HG02970 (cell line): ENCODE data around the gene TMEM260.
"Not testable (repeated sequence)": the region's sequence is repeated elsewhere in the genome, so short reads cannot be mapped to it uniquely, and the experiment has no call there.

Experiments
- ATAC-seq: cut with Tn5 transposase; IDR thresholded peaks from one replicate; pipeline ENCODE4 v1.9.1; 2021; ENCODE audit warnings: mild to moderate bottlenecking, moderate library complexity, moderate number of reproducible peaks; ENCODE audit not compliant: unreplicated experiment, low FRiP score

TMEM260 gene

DNA sequence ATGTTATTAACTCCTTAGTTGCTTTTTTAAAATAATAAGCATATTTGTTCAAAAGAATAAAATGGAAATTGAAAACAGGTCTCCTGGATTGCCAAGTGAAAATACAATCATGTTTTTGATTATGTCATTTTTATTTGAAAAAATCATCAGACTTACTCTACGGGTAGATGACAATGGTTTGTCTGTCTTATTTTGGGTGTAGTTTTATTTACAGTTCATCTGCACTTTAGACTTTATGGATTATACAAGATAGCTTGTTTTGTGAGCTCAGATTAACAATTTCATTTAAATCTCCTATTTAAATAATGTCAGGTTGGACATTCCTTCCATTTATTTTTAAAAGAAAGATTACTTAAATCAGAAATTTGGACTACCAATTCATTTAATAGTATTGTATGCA is 14.8 kb downstream of the TMEM260 start:
- no peak for ATAC-seq

DNA sequence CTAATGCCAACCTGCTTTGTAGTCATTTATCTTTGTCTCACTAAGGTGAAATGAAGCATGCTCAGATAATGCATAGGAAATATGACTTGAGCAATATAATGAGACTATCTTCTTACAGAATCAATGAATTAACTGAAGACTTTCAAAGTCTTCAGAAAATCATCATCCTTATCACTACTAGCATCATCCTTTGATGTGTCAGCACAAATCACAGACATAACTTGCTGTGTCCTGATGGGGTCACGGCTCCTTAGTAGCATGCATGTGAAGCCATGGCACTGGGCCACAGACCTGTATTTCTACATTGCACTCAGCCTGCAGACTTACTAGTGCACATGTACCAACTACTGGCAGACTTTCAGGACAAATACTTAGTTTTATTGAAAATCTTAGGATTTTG is 18.9 kb downstream of the TMEM260 start:
- no peak for ATAC-seq

DNA sequence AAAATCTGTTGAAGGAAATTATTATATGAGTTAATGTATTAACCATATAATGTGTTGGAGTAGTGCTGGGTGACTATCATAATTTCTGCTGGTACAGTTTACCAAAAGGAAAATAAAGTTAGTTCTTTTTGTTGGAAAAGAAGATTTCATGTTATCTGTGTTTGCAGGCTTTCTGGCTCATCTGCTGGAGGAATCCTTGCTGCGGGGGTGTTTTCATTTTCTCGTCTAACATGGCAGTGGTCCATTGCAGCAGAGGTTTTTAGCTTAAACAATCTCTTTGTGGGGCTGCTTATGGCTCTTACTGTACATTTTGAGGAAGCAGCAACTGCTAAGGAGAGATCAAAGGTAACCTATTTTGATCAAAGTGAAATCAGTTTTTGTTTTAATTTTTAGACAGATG is 24.1 kb downstream of the TMEM260 start:
- no peak for ATAC-seq

DNA sequence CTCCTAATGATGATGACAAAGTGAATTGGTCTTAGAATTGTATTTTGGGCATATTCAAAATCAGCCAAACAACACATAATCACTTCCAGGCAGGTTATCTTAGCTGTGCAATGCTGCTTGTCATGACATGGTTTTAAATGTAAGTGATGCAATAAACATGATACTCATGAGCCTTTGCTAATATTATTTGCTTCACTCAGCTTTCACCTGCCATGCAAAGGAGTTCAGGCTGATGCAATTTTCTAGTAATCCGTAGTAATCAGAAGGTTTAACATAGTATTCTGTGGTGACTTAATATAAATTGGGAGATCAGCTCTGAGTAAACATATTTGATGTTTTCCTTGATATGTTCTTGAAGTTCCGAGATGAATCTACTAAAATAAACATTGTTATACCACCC is 29.1 kb downstream of the TMEM260 start:
- ATAC-seq = no peak

DNA sequence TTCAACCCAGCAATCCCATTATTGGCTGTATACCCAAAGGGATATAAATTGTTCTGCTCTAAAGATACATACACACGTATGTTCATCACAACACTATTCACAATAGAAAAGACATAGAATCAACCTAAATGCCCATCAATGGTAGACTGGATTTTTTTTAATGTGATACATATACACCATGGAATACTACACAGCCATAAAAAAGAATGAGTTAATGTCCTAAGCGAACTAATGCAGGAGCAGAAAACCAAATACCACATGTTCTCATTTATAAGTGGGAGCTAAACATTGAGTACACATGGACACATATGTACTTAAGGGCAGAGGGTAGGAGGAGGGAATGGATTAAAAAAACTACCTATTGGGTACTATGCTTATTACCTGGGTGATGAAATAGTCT is 32.1 kb downstream of the TMEM260 start:
- not testable (repeated sequence) for ATAC-seq

DNA sequence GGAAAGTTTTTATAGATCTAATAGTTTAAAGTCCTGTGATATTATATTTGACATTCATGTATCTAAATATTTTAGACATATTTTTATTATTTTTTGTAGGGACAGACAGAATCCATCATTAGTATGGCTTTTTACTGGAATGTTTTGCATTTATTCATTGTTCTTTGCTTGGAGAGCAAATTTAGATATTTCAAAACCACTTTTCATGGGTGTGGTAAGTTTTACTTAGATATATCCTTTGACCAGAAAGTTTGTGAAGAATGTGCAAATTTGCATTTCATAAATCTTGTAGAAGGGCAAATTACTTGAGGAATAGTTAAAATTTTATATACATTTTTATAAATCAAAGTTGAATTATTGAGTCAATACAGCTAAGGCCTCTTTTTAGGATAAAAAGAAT is 37.5 kb downstream of the TMEM260 start:
- no peak for ATAC-seq

DNA sequence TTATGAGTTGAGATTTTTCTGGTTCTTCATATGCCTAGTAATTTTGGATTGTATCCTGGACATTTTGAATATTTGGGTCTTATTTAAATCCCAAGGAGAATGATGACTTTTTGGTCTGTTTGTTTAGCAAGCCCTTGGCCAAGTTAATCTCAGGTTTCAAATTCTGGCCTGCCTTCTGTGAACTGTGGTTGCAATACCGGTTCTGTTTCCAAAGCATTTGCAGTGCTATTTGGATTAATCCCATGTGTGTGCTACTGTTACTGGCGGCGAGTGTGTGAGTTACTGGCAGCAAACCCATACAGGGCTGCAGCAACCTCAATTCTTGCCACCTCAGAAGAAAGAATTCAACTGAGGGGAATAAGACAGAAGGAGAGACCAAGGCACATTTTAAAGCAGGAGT is 51.1 kb downstream of the TMEM260 start:
- no peak for ATAC-seq

DNA sequence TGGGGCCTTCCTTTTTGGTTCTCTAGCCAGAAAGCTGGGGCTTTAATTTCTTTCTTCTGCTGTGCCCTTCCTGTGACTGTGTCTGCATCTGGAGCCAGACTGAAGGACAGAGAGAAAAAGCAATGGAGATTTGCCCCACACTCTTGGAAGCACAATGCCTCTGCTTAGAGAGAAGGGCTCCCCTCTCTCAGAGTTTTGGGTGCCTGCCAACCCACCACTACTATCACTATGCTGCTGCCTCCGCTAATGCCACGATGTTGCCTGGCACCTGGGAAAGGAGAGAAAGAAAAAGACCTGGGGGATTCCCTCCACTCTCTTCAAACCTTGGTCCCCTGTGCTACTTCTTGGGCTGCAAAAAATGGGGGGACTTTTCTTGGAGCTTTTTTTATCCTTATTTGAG is 52.6 kb downstream of the TMEM260 start:
- no peak for ATAC-seq

DNA sequence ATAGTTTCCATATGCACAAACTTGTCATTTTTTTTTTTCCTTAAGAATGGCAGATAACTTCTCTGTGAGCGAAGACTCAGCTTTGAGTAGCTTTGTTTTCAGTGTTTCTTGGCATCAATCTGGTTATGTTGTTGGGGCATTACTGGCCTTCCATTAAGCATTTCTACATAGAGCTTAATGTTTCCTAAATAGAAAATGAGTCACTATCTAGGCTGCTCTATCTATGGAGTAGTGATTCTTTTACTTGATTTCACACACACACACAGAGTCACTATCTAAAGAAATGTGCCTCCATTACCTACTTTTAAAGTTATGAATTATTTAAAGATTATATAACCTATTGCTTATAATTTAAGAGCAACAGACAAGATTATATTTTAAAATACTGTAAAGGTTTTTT is 53.9 kb downstream of the TMEM260 start:
- no peak for ATAC-seq

DNA sequence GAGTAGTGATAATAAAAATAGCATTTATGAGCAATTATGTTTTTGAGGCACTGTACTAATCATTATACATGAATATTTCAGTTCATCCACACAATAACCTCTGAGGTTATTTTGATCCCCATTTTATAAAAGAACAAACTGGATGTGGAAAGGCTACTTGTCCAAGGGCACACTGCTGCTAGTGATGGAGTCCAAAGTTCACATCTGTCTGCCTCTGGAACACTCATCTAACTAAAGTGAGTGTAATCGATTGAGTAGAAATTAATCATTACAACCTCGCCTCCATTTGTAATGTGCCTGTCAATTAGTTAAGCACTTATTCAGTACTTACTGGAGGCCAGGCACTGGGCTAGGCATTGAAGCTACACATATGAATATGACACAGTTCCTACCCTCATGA is 55.4 kb downstream of the TMEM260 start:
- ATAC-seq = no peak

DNA sequence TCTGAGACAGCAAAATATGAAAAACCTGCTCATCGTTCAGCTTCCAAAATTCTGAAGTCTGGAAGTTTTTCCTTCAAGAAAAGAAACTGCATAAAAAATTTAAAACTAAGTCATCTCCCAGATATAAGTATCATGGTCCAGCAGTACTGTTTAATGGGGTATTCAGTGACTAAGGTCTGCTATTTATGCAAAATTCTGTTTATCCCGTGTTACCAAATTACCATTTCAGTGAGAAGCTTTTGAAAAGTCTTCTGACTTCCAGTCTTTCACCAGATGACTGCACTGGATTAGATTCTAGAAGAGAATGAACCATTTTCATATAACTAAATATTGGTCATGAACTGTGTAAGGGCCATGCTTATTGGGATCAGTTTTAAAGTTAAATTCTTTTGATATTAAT is 67.9 kb downstream of the TMEM260 start:
- no peak for ATAC-seq

DNA sequence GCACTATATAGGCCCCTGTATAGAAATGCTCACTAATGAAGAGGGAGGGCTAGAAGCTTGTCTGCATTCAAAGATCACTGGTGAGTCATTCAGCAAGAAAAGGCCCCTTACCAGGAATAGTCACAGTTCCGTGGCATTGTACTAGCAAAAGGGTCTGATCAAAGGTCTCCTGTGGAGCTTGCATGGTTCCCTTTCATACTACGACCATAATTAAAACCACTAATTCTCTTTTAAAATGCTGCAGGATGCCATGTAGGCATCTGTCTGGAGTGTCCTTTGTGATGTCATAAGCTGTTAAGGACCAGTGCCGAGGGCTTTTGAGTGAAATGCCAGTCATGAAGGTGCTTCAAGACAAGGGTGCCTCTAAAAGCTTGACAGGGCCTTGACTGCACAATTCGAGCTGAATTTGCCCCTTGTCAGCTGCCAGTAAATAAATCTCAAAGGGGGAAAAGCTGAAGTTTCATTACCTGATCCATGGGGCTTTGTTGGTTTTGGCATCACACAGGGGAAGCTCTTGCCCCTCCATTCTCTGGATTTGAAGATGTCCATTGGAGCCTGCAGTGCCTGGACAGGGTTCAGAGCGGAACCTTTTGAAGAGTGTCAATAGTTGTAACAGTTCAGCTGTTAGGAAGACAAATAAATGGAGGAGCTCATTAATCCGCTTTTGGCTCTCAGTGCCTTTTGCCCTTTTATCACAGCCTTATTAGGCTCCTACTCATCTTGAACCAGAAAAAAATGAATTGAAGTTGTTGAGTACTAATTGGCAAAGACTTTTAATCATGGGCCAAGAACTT is 69.1 kb downstream of the TMEM260 start:
- ATAC-seq = no peak

DNA sequence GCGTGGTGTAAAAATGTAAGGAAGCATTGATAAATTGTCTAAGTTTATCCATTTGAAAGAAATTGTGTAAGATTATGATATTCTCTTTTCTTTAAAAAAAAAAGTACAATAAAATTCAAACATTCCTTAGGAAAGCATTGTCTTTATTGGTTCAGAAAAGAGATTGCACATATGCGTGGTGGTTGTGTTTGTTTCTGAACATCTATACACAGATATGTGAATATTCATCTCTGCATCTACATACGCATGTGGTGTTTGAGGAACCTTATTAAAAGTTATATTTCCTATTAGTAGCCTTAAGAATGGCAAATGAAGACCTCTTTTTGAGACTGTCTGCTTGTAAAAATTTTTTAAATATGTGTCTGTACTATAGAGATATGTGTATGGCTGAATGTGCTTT is 69.8 kb downstream of the TMEM260 start:
- ATAC-seq = no peak

DNA sequence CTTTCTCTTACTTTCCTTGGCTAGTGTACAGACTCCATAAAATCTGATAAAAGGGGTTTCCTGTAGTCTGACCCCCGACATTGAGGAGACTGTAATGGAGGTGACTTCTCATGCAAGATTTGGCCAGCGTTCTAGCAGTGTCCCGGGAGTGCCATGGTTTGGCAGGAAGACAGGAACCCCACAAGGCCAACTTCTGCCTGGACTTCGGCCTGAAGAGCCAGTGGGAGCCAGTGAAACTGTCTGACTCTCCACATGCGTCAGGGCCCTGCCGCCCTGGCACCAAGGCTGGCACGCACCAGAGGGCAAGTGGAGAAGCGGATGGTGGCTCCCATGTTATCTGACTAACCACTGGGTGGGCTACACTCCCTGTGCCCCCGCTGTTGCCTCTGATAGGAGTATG is 70.5 kb downstream of the TMEM260 start:
- no peak for ATAC-seq

DNA sequence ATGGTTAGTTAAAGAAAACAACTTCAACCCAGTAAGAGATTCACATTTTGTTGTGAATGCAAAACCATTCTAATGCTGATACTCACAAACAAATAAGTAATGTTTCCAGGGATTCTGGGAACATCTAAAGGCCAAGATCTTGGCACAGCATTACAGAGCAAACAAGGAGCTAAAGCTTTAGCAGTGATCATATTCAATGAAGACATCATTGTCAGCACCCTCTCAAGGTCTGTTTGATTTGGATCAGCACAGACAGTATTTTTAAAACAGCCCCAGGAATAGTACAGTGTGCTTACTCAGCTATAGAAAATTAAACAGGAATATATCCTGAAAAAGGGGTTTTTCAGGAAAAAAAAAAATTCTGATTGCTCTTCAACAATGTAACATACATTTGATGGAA is 71.4 kb downstream of the TMEM260 start:
- no peak for ATAC-seq

DNA sequence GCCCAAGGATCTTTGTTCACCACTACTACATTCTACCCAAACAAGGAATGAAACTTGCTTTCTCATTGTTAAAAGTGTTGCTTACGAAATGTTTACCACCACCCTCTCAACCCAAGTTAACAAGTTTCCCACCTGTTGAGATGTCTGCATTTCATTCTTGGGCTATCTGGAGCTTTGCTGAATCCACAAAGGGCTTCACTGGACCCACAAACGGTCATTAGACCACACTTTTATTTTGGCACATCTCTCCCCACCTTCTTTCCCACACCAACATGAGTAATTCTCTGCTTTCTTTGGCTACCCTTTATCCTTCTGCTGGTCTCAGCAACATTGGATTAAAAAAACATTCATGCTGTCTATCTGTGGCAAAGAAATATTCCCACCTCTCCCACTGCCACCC is 78.0 kb downstream of the TMEM260 start:
- no peak for ATAC-seq

DNA sequence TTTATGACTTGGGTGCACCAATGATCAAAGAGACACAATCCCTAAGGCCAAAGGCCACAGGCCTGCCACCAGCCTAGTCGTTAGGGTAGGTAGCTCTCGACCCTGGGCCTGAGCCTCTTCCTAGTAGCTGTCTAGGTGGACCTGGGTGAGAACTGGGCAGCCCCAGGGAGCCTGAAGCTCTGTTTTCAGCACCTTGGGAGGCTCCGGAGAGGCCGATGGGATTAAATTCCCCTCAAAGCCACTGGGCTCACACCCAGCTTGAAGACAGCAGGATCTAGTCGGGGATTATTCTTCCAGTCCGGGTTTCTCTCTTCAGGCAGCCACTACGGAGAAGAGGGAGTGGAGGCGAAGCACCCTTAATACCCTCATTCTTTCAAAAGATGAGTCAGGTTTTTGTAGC is 79.8 kb downstream of the TMEM260 start:
- no peak for ATAC-seq

DNA sequence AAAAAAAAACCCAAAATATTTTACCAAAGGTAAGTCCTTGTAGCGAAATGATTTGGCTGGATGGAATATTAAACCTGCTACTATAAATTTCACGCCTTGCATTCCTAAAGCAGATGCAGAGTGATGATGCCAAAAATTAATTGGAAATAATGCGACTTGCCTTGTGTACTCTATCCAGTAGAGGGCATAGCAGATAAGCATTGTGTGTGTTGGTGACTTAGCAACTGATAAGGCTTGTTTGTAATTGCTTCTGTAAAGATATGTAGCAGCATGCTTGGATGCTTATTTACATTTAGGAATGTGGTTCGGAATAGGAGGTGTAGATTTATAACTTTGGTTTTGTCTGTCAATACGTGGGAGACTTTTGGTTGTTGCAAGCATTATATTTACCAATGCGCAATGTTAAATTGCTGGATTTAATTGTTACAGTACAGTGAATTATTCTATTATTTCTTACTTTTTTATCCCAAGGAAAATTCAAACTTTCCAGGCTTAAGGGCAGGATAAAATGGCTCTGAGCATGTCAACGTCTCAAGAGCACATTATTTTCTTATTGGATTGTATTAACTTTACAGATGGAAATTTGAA is 80.5 kb downstream of the TMEM260 start:
- no peak for ATAC-seq

DNA sequence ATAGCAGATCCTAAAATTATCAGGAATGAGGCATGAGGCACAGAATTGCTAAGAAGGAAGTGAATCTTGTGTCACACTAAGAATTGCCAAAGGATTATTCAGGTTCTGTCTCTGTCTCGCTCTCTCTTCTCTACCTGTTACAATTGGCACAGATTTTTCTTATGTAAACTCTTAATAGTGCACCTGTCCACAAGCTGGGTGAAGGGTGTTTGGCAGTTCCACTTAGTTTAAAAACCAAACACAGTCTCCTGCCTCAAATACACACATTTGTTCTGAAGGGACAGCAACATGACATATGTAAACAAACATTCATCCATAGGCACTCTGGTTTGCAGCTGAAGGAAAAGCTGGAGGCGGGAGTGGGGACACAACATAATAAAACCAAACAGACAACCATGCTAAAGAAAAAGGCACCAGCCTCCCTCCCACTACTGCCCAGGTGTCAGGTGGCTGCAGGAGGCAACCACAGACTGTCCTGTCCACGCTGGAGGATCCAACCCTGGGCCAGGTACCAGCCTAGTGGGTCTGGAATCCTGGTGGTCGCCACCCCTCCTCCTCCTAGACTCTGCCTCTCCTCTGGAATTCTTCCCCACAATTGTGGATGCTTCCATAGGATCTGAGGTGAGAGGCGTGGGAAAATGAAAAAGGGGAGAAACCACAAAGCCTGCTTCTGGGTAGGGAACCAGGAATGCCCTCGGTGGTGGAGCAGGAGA is 81.2 kb downstream of the TMEM260 start:
- no peak for ATAC-seq

DNA sequence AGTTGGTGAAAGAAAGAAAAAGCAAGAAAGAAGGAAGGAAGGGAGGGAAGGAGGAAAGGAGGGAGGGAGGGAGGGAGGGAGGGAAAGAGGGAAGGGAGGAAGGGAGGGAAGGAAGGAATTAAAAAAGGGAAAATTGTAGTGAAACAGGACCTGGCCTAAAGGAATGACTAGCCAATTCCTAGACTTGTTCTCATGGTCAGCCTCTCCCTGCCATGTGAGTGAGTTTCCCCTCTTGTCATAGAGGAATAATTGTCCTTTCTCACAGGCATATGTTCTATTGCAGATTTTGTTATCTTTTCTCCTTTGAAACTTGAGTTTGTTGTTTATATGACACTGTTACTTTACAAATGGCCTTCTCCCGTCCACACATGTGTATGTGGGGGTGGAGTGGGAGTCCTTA is 81.9 kb downstream of the TMEM260 start:
- ATAC-seq = no peak

DNA sequence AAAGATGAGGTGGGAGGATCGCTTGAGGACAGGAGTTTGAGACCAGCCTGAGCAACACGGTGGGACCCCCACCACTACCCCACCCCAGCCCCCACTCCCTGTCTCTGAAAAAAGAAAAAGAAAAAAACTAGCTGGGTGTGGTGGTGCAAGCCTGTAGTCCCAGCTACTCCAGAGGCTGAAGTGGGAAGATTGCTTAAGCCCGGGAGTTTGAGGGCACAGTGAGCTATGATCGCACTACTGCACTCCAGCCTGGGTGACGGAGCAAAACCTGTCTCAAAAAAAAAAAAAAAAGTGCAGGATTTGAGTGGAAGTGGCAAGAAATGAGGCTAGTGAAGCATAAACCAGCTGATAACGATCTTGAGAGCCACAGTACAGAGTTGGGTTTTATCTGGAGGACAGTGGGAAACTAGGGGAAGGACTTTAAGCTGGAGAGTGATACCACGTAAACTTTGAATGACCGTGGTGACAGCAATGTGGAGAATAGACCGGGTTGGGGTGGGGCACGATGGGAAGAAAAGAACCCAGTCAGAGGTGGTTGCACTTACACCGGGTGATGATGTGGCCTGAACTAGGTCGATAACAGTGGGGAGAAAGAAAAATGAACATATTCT is 85.3 kb downstream of the TMEM260 start:
- no peak for ATAC-seq
